Thoracic aorta (tissue), 2 donors: Measurements from ENCODE around the gene PRKAR2A. TPM values are rescaled to one million over a fixed set of nuclear protein-coding genes. Genes with fewer than 3 reads are reported as not detected.
"Not testable (repeated sequence)": the region's sequence is repeated elsewhere in the genome, so short reads cannot be mapped to it uniquely, and the experiment has no call there.

ENCODE experiments used
- ATAC-seq: fragments of 150-250 bp; one replicate; pipeline ENCODE4 v1.8.0; 2017; ENCODE audit warnings: low read depth; ENCODE audit not compliant: insufficient number of reproducible peaks, low FRiP score
- DNase-seq: peaks from one replicate; pipeline ENCODE4 v3.0.0-alpha.2; 2020; ENCODE audit warnings: low spot score
- H3K27ac ChIP-seq, 2 donors: fragments of 200-600 bp; sonication (generic); 1 replicate in 1 of 2; 2 replicates in 1 of 2; pipeline ENCODE4 v1.5.1; 2016; ENCODE audit warnings: mild to moderate bottlenecking in 2 of 2, moderate library complexity in 2 of 2
- H3K27me3 ChIP-seq: fragments of 200-600 bp; sonication (generic); replicated peaks from 2 replicates; pipeline ENCODE4 v1.6.0; 2016; ENCODE audit warnings: mild to moderate bottlenecking; ENCODE audit not compliant: insufficient read depth
- H3K36me3 ChIP-seq: fragments of 200-600 bp; sonication (generic); one replicate; pipeline ENCODE4 v1.5.1; 2016
- H3K4me1 ChIP-seq, 2 donors: fragments of 200-600 bp; sonication (generic); 1 replicate in 1 of 2; 2 replicates in 1 of 2; pipeline versions ENCODE4 v1.5.1 to v1.6.0; 2016; ENCODE audit warnings: low read depth in 2 of 2, mild to moderate bottlenecking in 1 of 2; ENCODE audit not compliant: control insufficient read depth in 1 of 2
- H3K4me3 ChIP-seq: fragments of 200-600 bp; sonication (generic); 2 replicates; pipeline ENCODE4 v1.5.1; 2016; ENCODE audit warnings: mild to moderate bottlenecking
- H3K9me3 ChIP-seq: fragments of 200-600 bp; sonication (generic); 2 replicates; pipeline ENCODE4 v1.5.1; 2016
- CTCF ChIP-seq: fragments of 200-600 bp; sonication (generic); IDR thresholded peaks from one replicate; pipeline ENCODE4 v1.5.1; 2019; ENCODE audit warnings: antibody characterized with exemption
- total RNA-seq, 2 donors: library from RNA; depleted of rRNA; stranded (reverse); fragments of >200 nt; gene quantifications; one replicate each; pipeline versions ENCODE4 v1.1.0 to v1.2.3, GENCODE V29; 2016

The PRKAR2A gene
- total RNA-seq, 2 donors from 2014 or later, result 66.4 to 69.5 TPM

- no peak for TF ChIP-seq CTCF
- Histone ChIP-seq H3K36me3 (no peaks in the 10 kb centered on the region), H3K27ac (peak overlapping the region; percentile 47 to 52), H3K27me3 (no peaks in the 10 kb centered on the region), H3K4me3 (no peak overlapping the region), H3K4me1 (peaks cover 5 to 19% of the 10 kb centered on the region in 2 donors), H3K9me3 (no peaks in the 10 kb centered on the region)
- DNase-seq (no peak), ATAC-seq (no peak)
Measured at GRCh38 chr3:48738926-48739616, 108.6 kb downstream of the PRKAR2A start.

GRCh38 chr3:48738144-48738536 is 109.5 kb downstream of the PRKAR2A start:
- Histone ChIP-seq H3K27me3 (no peaks in the 10 kb centered on the region), H3K9me3 (no peaks in the 10 kb centered on the region), H3K4me1 (peaks cover 5 to 19% of the 10 kb centered on the region in 2 donors), H3K36me3 (no peaks in the 10 kb centered on the region), H3K4me3 (no peak overlapping the region), H3K27ac (no peak overlapping the region)
- DNase-seq (no peak), ATAC-seq (no peak)
- TF ChIP-seq CTCF, result no peak

DNA sequence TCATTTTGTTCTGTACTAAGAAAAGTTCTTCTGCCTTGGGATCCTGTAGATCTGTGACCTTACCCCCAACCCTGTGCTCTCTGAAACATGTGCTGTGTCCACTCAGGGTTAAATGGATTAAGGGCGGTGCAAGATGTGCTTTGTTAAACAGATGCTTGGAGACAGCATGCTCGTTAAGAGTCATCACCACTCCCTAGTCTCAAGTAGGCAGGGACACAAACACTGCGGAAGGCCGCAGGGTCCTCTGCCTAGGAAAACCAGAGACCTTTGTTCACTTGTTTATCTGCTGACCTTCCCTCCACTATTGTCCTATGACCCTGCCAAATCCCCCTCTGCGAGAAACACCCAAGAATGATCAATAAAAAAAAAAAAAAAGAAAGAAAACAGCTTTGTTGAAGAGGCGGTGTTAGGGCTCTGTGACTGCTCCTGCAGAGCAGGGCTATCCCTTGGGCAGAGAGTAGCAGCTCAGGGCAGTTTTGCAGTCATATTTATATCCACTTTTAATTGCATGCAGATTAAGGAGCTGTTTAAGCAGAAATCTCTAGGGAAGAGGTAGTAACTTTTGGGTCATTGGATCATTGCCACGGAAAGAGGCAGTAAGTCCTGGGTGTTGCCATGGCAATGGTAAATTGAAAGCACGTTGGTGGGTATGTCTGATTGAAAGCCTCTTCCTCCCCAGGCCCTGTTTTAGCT is 112.5 kb downstream of the PRKAR2A start:
- not testable (repeated sequence) for DNase-seq, H3K27ac ChIP-seq, H3K27me3 ChIP-seq, H3K4me3 ChIP-seq, H3K36me3 ChIP-seq, H3K9me3 ChIP-seq, ATAC-seq
- peaks cover under 1 to 11% of the 10 kb centered on the region in 2 donors for H3K4me1 ChIP-seq

DNA sequence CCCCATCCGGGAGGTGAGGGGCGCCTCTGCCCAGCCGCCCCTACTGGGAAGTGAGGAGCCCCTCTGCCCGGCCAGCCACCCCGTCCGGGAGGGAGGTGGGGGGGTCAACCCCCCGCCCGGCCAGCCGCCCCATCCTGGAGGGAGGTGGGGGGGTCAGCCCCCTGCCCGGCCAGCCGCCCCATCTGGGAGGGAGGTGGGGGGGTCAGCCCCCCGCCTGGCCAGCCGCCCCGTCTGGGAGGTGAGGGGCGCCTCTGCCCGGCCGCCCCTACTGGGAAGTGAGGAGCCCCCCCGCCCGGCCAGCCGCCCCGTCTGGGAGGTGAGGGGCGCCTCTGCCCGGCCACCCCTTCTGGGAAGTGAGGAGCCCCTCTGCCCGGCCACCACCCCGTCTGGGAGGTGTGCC is 113.1 kb downstream of the PRKAR2A start:
- not testable (repeated sequence) for H3K36me3 ChIP-seq, H3K4me1 ChIP-seq, H3K4me3 ChIP-seq, H3K27me3 ChIP-seq, ATAC-seq, H3K9me3 ChIP-seq, H3K27ac ChIP-seq, DNase-seq

GRCh38 chr3:48733752-48734518 is 113.7 kb downstream of the PRKAR2A start:
- H3K4me3 ChIP-seq, H3K9me3 ChIP-seq, DNase-seq, H3K27ac ChIP-seq, H3K27me3 ChIP-seq, ATAC-seq, H3K4me1 ChIP-seq, H3K36me3 ChIP-seq: not testable (repeated sequence)

DNA sequence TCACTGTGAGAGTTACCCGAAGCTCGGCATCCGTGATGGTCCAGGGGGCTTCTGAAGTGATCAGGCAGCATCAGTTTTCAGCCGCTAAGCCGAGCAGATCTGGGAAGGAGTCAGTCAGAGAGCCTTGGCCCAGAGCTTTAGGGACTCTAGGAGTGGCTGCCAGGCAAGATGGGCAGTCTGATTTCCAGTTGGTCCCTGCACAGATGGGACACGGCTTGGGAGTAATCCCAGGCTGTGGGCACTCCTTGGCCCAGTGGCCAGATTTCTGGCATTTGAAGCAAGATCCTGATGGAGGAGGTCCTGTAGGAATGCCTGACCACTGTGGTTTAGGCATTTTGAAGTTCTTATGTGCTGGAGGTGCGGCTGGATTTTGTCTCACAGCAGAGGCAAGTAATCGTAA is 120.2 kb downstream of the PRKAR2A start:
- Histone ChIP-seq H3K27me3 (no peaks in the 10 kb centered on the region), H3K9me3 (no peaks in the 10 kb centered on the region), H3K4me1 (no peaks in the 10 kb centered on the region), H3K27ac (no peak overlapping the region), H3K36me3 (no peaks in the 10 kb centered on the region), H3K4me3 (no peak overlapping the region)
- DNase-seq (no peak), ATAC-seq (no peak)
- no peak for TF ChIP-seq CTCF

- not testable (repeated sequence) for H3K4me3 ChIP-seq, H3K9me3 ChIP-seq, H3K27ac ChIP-seq, H3K36me3 ChIP-seq, H3K4me1 ChIP-seq, H3K27me3 ChIP-seq, DNase-seq, ATAC-seq
Measured at GRCh38 chr3:48725185-48725855, 122.4 kb downstream of the PRKAR2A start.
